Measurements from ENCODE around the gene SGCG. TPM values are rescaled to one million over a fixed set of nuclear protein-coding genes. Genes with fewer than 3 reads are reported as not detected.

The SGCG gene
- total RNA-seq, 3 donors from 2014 or later, result 0.29 to 18.1 TPM; not detected in 1

GRCh38 chr13:23183292-23183691 lies 2.5 kb downstream of the SGCG start:
- DNase-seq (ENCODE audit: low spot score in 2 of 2), result no peak
- H3K4me3 ChIP-seq, result no peak overlapping the region
- H3K27me3 ChIP-seq, result no peaks in the 10 kb centered on the region
- TF ChIP-seq POLR2AphosphoS5 (IDR thresholded peaks at IDR 0.05), result no peak
- no peaks in the 10 kb centered on the region for H3K36me3 ChIP-seq
- H3K27ac ChIP-seq, result no peak overlapping the region
- H3K4me1 ChIP-seq, result no peaks in the 10 kb centered on the region
- no peaks in the 10 kb centered on the region for H3K9me3 ChIP-seq
- intact Hi-C loops (cut with DNase I; ENCODE audit: low total_unique reads), result no loop called here

- intact Hi-C loops (cut with DNase I; ENCODE audit: low total_unique reads), result no loop called here
- TF ChIP-seq, protein P1, sequence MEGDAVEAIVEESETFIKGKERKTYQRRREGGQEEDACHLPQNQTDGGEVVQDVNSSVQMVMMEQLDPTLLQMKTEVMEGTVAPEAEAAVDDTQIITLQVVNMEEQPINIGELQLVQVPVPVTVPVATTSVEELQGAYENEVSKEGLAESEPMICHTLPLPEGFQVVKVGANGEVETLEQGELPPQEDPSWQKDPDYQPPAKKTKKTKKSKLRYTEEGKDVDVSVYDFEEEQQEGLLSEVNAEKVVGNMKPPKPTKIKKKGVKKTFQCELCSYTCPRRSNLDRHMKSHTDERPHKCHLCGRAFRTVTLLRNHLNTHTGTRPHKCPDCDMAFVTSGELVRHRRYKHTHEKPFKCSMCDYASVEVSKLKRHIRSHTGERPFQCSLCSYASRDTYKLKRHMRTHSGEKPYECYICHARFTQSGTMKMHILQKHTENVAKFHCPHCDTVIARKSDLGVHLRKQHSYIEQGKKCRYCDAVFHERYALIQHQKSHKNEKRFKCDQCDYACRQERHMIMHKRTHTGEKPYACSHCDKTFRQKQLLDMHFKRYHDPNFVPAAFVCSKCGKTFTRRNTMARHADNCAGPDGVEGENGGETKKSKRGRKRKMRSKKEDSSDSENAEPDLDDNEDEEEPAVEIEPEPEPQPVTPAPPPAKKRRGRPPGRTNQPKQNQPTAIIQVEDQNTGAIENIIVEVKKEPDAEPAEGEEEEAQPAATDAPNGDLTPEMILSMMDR (IDR thresholded peaks at IDR 0.05), result no peak
- TF ChIP-seq POLR2A (IDR thresholded peaks at IDR 0.05) (no peak), POLR2AphosphoS5 (IDR thresholded peaks at IDR 0.05) (no peak)
- no peak overlapping the region for H3K4me3 ChIP-seq
Measured at GRCh38 chr13:23185542-23185941, 4.8 kb downstream of the SGCG start.

GRCh38 chr13:23201870-23202269 lies 21.1 kb downstream of the SGCG start:
- Histone ChIP-seq H3K9me3 (no peaks in the 10 kb centered on the region), H3K4me1 (no peaks in the 10 kb centered on the region), H3K4me3 (no peak overlapping the region), H3K27me3 (no peaks in the 10 kb centered on the region), H3K27ac (no peak overlapping the region), H3K36me3 (no peaks in the 10 kb centered on the region)
- intact Hi-C loops (cut with DNase I; ENCODE audit: low total_unique reads), result no loop called here
- TF ChIP-seq POLR2A (IDR thresholded peaks at IDR 0.05), result no peak
- TF ChIP-seq, protein P1 (IDR thresholded peaks at IDR 0.05), result no peak
- no peak for TF ChIP-seq POLR2AphosphoS5 (IDR thresholded peaks at IDR 0.05)
- no peak for DNase-seq (ENCODE audit: low spot score in 2 of 2)

More at GRCh38 chr13:23185542-23185941, 4.8 kb downstream of the SGCG start:
- no peak for DNase-seq (ENCODE audit: low spot score in 2 of 2)
- Histone ChIP-seq H3K27ac (no peak overlapping the region), H3K9me3 (no peaks in the 10 kb centered on the region), H3K4me1 (no peaks in the 10 kb centered on the region), H3K36me3 (no peaks in the 10 kb centered on the region), H3K27me3 (no peaks in the 10 kb centered on the region)

GRCh38 chr13:23202383-23202782 lies 21.6 kb downstream of the SGCG start:
- Histone ChIP-seq H3K27ac (no peak overlapping the region), H3K36me3 (no peaks in the 10 kb centered on the region), H3K4me3 (no peak overlapping the region), H3K9me3 (no peaks in the 10 kb centered on the region), H3K27me3 (no peaks in the 10 kb centered on the region), H3K4me1 (no peaks in the 10 kb centered on the region)
- intact Hi-C loops (cut with DNase I; ENCODE audit: low total_unique reads), result no loop called here
- TF ChIP-seq, protein P1 (IDR thresholded peaks at IDR 0.05), result no peak
- no peak for DNase-seq (ENCODE audit: low spot score in 2 of 2)

- intact Hi-C loops (cut with DNase I; ENCODE audit: low total_unique reads), result no loop called here
- Histone ChIP-seq H3K27ac (no peak overlapping the region), H3K4me3 (no peak overlapping the region), H3K4me1 (no peaks in the 10 kb centered on the region), H3K36me3 (no peaks in the 10 kb centered on the region), H3K27me3 (no peaks in the 10 kb centered on the region), H3K9me3 (no peaks in the 10 kb centered on the region)
- DNase-seq (ENCODE audit: low spot score in 2 of 2), result no peak
- TF ChIP-seq POLR2A (IDR thresholded peaks at IDR 0.05), result no peak
- no peak for TF ChIP-seq POLR2AphosphoS5 (IDR thresholded peaks at IDR 0.05)
- TF ChIP-seq, protein P1 (IDR thresholded peaks at IDR 0.05), result no peak
Measured at GRCh38 chr13:23203516-23203915, 22.7 kb downstream of the SGCG start.

- no peak for DNase-seq (ENCODE audit: low spot score in 2 of 2)
- no peaks in the 10 kb centered on the region for H3K9me3 ChIP-seq
- no peak overlapping the region for H3K27ac ChIP-seq
- TF ChIP-seq POLR2AphosphoS5 (IDR thresholded peaks at IDR 0.05) (no peak), POLR2A (IDR thresholded peaks at IDR 0.05) (no peak)
- TF ChIP-seq, protein P1 (IDR thresholded peaks at IDR 0.05), result no peak
- no peaks in the 10 kb centered on the region for H3K36me3 ChIP-seq
- no peaks in the 10 kb centered on the region for H3K27me3 ChIP-seq
- H3K4me1 ChIP-seq, result no peaks in the 10 kb centered on the region
- intact Hi-C loops (cut with DNase I; ENCODE audit: low total_unique reads), result no loop called here
- H3K4me3 ChIP-seq, result no peak overlapping the region
Measured at GRCh38 chr13:23205807-23206206, 25.0 kb downstream of the SGCG start.

All from breast epithelium (tissue), 4 donors.